ENCODE measurements around the gene NOS1. TPM values are rescaled to one million over a fixed set of nuclear protein-coding genes. Genes with fewer than 3 reads are reported as not detected.

Gene NOS1
- total RNA-seq, 2 experiments from 2014 or later: not detected

GRCh38 chr12:117235261-117235660 is 126.2 kb downstream of the NOS1 start:
- H3K4me1 ChIP-seq (ENCODE audit: insufficient read depth, low read length, poor library complexity, severe bottlenecking): no peaks in the 10 kb centered on the region
- no peaks in the 10 kb centered on the region for H3K36me3 ChIP-seq (ENCODE audit: insufficient read depth, low read length)
- ChIA-PET CTCF (ENCODE audit: unreplicated experiment) (no interaction called here), POLR2A (no interaction called here)
- TF ChIP-seq, protein P1, sequence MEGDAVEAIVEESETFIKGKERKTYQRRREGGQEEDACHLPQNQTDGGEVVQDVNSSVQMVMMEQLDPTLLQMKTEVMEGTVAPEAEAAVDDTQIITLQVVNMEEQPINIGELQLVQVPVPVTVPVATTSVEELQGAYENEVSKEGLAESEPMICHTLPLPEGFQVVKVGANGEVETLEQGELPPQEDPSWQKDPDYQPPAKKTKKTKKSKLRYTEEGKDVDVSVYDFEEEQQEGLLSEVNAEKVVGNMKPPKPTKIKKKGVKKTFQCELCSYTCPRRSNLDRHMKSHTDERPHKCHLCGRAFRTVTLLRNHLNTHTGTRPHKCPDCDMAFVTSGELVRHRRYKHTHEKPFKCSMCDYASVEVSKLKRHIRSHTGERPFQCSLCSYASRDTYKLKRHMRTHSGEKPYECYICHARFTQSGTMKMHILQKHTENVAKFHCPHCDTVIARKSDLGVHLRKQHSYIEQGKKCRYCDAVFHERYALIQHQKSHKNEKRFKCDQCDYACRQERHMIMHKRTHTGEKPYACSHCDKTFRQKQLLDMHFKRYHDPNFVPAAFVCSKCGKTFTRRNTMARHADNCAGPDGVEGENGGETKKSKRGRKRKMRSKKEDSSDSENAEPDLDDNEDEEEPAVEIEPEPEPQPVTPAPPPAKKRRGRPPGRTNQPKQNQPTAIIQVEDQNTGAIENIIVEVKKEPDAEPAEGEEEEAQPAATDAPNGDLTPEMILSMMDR (conservative IDR thresholded peaks at IDR 0.05; ENCODE audit: low read length): no peak
- no peak overlapping the region for H2AFZ ChIP-seq (ENCODE audit: low read length)
- no peaks in the 10 kb centered on the region for H4K20me1 ChIP-seq (ENCODE audit: insufficient read depth, low read length)
- no peak overlapping the region for H3K4me2 ChIP-seq (ENCODE audit: low read length)
- no peaks in the 10 kb centered on the region for H3K79me2 ChIP-seq (ENCODE audit: insufficient read depth, low read depth, low read length)
- no peak overlapping the region for H3K4me3 ChIP-seq (ENCODE audit: low read depth, low read length, poor library complexity, severe bottlenecking)
- no peaks in the 10 kb centered on the region for H3K9me3 ChIP-seq (ENCODE audit: low read length)
- no peak for DNase-seq (ENCODE audit: low spot score)
- intact Hi-C loops (cut with micrococcal nuclease; ENCODE audit: unreplicated experiment): loop anchor here (10.0 kb wide), 1 partner anchor 350 kb away; no protein-coding TSS in a partner anchor
- no TSS peak for BruUV-seq (replicated peaks)
- H3K27ac ChIP-seq (ENCODE audit: low read depth, low read length, poor library complexity, severe bottlenecking): no peak overlapping the region
- H3K9me2 ChIP-seq (ENCODE audit: insufficient read depth, low read length): no peaks in the 10 kb centered on the region

DNA sequence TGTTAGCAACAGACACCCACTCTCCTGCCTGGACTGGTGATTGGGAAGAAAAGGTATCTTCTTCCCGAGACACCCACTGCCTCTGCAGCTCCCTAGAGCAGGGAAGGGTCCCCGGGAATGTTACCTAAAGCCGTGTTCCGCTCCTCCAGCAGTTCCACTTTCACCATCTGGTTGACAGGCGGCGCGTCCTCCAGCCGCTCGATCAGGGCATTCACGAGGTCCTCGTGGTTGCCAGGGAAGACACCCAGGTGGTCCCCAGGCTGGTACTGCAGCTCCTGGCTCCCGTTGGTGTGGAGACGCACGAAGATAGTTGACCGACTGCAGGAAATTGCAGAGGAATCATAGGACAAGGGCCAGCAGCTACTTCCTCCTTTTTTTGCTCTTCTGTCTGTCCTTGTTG is 127.0 kb downstream of the NOS1 start:
- Histone ChIP-seq H4K20me1 (ENCODE audit: insufficient read depth, low read length) (no peaks in the 10 kb centered on the region), H3K9me2 (ENCODE audit: insufficient read depth, low read length) (no peaks in the 10 kb centered on the region), H3K9me3 (ENCODE audit: low read length) (no peaks in the 10 kb centered on the region), H3K27ac (ENCODE audit: low read depth, low read length, poor library complexity, severe bottlenecking) (no peak overlapping the region), H2AFZ (ENCODE audit: low read length) (no peak overlapping the region), H3K4me3 (ENCODE audit: low read depth, low read length, poor library complexity, severe bottlenecking) (no peak overlapping the region), H3K4me1 (ENCODE audit: insufficient read depth, low read length, poor library complexity, severe bottlenecking) (no peaks in the 10 kb centered on the region), H3K36me3 (ENCODE audit: insufficient read depth, low read length) (no peaks in the 10 kb centered on the region), H3K4me2 (ENCODE audit: low read length) (no peak overlapping the region), H3K79me2 (ENCODE audit: insufficient read depth, low read depth, low read length) (no peaks in the 10 kb centered on the region)
- TF ChIP-seq, protein P1 (conservative IDR thresholded peaks at IDR 0.05; ENCODE audit: low read length): no peak
- no peak for TF ChIP-seq EZH2phosphoT487 (IDR thresholded peaks at IDR 0.05; ENCODE audit: borderline replicate concordance, low read depth, low read length)
- intact Hi-C loops (cut with micrococcal nuclease; ENCODE audit: unreplicated experiment): loop anchor here (10.0 kb wide), 1 partner anchor 350 kb away; no protein-coding TSS in a partner anchor
- ChIA-PET POLR2A (no interaction called here), CTCF (ENCODE audit: unreplicated experiment) (no interaction called here)
- BruUV-seq (replicated peaks): no TSS peak
- DNase-seq (ENCODE audit: low spot score): no peak

DNA sequence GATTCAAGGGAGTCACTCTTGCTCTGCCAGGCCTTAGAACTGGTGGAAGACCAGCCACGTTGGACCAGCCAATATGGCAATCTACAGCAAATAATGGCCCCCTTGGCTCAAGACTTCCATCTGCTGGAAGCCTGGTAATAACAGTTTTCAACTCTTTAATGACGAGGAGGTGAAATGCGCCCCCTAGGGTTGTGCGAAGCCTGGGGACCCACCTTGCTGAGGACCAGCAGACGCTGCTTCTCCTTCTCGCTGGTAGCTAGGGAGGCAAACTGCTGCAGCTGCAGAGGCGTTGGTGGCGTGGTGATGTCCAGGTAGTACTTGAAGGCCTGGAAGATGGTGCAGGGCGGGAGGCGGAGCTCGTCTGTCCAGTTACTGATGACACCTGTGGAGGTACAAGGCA is 129.7 kb downstream of the NOS1 start:
- BruUV-seq (replicated peaks): no TSS peak
- Histone ChIP-seq H4K20me1 (ENCODE audit: insufficient read depth, low read length) (no peaks in the 10 kb centered on the region), H2AFZ (ENCODE audit: low read length) (no peak overlapping the region), H3K36me3 (ENCODE audit: insufficient read depth, low read length) (no peaks in the 10 kb centered on the region), H3K9me3 (ENCODE audit: low read length) (no peaks in the 10 kb centered on the region), H3K4me3 (ENCODE audit: low read depth, low read length, poor library complexity, severe bottlenecking) (no peak overlapping the region), H3K79me2 (ENCODE audit: insufficient read depth, low read depth, low read length) (no peaks in the 10 kb centered on the region), H3K4me2 (ENCODE audit: low read length) (no peak overlapping the region), H3K4me1 (ENCODE audit: insufficient read depth, low read length, poor library complexity, severe bottlenecking) (no peaks in the 10 kb centered on the region), H3K9me2 (ENCODE audit: insufficient read depth, low read length) (no peaks in the 10 kb centered on the region), H3K27ac (ENCODE audit: low read depth, low read length, poor library complexity, severe bottlenecking) (no peak overlapping the region)
- intact Hi-C loops (cut with micrococcal nuclease; ENCODE audit: unreplicated experiment): loop anchor here (10.0 kb wide), 1 partner anchor 353 kb away; no protein-coding TSS in a partner anchor
- POLR2A ChIA-PET: no interaction called here
- CTCF ChIA-PET (ENCODE audit: unreplicated experiment): no interaction called here
- TF ChIP-seq, protein P1 (conservative IDR thresholded peaks at IDR 0.05; ENCODE audit: low read length): peak; percentile 46
- TF ChIP-seq EZH2phosphoT487 (IDR thresholded peaks at IDR 0.05; ENCODE audit: borderline replicate concordance, low read depth, low read length): no peak
- no peak for DNase-seq (ENCODE audit: low spot score)
